Measurements from ENCODE around the gene DPPA5. TPM values are rescaled to one million over a fixed set of nuclear protein-coding genes. Genes with fewer than 3 reads are reported as not detected.
A peak's percentile ranks its signal among the peaks of the same experiment; 100 is the strongest.
"Not testable (repeated sequence)": the region's sequence is repeated elsewhere in the genome, so short reads cannot be mapped to it uniquely, and the experiment has no call there.

Gene DPPA5
- total and polyA plus RNA-seq, 2 donors (not counting 1 experiment from before 2014, with no cell fraction given): not detected

DNA sequence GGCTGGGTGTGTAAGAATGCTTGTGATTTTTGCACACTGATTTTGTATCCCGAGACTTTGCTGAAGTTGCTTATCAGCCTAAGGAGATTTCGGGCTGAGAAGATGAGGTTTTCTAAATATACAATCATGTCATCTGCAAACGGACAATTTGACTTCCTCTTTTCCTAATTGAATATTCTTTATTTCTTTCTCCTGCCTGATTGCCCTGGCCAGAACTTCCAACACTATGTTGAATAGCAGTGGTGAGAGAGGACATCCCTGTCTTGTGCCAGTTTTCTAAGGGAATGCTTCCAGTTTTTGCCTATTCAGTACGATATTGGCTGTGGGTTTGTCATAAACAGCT is 43.6 kb downstream of the DPPA5 start:
- H3K4me1 Mint-ChIP-seq: peaks cover 25% of the 10 kb centered on the region
- intact Hi-C loops (cut with micrococcal nuclease): loop anchor here (1.0 to 5.0 kb wide), 3 partner anchors 31 to 688 kb away; partner anchors contain the start of genes KCNQ5 and KHDC1
- H3K9me3 ChIP-seq (ENCODE audit: control extremely low read depth in 1 of 3, control insufficient read depth in 2 of 3, insufficient read depth in 1 of 3, low read length in 2 of 3); H3K36me3 ChIP-seq (replicated peaks in 1 of 2; ENCODE audit: control extremely low read depth in 1 of 2, control insufficient read depth in 1 of 2, extremely low read depth in 1 of 2, insufficient read depth in 2 of 2, low read length in 1 of 2); H3K9me3 Mint-ChIP-seq (ENCODE audit: insufficient read depth); H4K20me1 ChIP-seq (ENCODE audit: control insufficient read depth, insufficient read depth, low read length, poor library complexity, severe bottlenecking); ATAC-seq (ENCODE audit: low read depth); DNase-seq: not testable (repeated sequence)
- peak overlapping the region; percentile 73 to 92 (median 88) for H3K4me3 ChIP-seq (ENCODE audit: control extremely low read depth in 1 of 5, extremely low read depth in 1 of 5, insufficient read depth in 1 of 5, low read depth in 2 of 5, low read length in 4 of 5)
- no CpG with 5 or more reads among the region's 4 CpGs for WGBS (ENCODE audit: insufficient coverage)
- peaks cover 14% of the 10 kb centered on the region for H3K27me3 Mint-ChIP-seq
- peak overlapping the region; percentile 98 for H3K4me3 Mint-ChIP-seq
- H3K27ac Mint-ChIP-seq: peak overlapping the region; percentile 87
- H3K4me1 ChIP-seq (ENCODE audit: control insufficient read depth in 2 of 2, insufficient read depth in 2 of 2, low read length in 2 of 2): peaks cover 16 to 17% of the 10 kb centered on the region in 2 donors
- H2AFZ ChIP-seq (ENCODE audit: insufficient read depth, low read depth, low read length, poor library complexity, severe bottlenecking): peak overlapping the region; percentile 98
- peak overlapping the region; percentile 94 for H3K4me2 ChIP-seq (replicated peaks; ENCODE audit: low read depth, low read length, poor library complexity, severe bottlenecking)
- peaks cover 0 to 14% (median 7%) of the 10 kb centered on the region in 4 experiments for H3K27me3 ChIP-seq (replicated peaks in 1 of 4; ENCODE audit: control extremely low read depth in 1 of 4, control insufficient read depth in 3 of 4, insufficient read depth in 4 of 4, low read length in 3 of 4)
- peak overlapping the region in 1 of 2 donors; percentile 65 for H3K27ac ChIP-seq (ENCODE audit: low read length in 2 of 2)
- ChIA-PET CTCF (interaction anchor here (0.7 to 1.5 kb wide), 2 partner anchors 16 to 899 kb away, joined by 3 to 5 read pairs; no protein-coding TSS in a partner anchor), POLR2A (interaction anchor here (0.6 kb wide), 1 partner anchor 151 kb away, joined by 3 read pairs; the partner anchor contains the start of gene MTO1)
- H3K79me2 ChIP-seq (ENCODE audit: control insufficient read depth, insufficient read depth, low read length): peaks cover 16% of the 10 kb centered on the region
- H3K9ac ChIP-seq (ENCODE audit: low read length): peak overlapping the region; percentile 88
- TF ChIP-seq, protein P1, sequence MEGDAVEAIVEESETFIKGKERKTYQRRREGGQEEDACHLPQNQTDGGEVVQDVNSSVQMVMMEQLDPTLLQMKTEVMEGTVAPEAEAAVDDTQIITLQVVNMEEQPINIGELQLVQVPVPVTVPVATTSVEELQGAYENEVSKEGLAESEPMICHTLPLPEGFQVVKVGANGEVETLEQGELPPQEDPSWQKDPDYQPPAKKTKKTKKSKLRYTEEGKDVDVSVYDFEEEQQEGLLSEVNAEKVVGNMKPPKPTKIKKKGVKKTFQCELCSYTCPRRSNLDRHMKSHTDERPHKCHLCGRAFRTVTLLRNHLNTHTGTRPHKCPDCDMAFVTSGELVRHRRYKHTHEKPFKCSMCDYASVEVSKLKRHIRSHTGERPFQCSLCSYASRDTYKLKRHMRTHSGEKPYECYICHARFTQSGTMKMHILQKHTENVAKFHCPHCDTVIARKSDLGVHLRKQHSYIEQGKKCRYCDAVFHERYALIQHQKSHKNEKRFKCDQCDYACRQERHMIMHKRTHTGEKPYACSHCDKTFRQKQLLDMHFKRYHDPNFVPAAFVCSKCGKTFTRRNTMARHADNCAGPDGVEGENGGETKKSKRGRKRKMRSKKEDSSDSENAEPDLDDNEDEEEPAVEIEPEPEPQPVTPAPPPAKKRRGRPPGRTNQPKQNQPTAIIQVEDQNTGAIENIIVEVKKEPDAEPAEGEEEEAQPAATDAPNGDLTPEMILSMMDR (IDR thresholded peaks at IDR 0.05): peak; percentile 13

DNA sequence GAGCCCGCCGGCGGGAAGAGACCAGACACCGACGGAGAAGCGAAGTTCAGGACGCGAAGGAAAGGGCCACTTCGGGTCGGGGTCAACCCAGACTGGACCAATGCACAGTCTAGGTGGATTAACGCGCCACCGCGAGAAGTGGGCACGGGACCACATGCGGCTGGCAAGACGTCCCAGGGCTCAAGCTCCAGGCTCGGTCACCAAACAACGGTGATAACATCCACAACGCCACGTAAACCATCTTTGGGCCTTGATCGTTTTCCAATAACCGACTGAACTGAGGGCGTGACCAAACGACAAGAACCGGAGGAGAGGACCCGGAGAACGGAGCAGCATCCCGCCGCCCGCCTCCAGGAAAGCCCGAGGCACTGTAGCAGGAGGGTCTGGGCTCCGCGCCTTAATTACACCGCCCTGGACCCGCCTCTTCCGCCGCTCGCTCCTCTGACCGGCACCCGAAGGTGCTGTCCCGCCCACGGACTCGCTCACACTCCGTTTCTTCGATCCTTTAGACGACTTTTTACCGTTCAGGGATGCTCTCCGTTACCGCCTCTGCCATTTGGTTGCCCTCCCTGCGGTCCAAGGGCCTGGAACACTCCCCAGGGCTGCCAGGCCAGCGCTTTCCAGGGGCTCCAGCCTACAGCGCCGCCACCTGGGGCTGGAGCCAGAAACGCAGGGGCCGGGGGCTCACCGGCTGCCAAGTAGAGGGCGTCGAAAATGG is 44.1 kb downstream of the DPPA5 start:
- intact Hi-C loops (cut with micrococcal nuclease): loop anchor here (1.0 to 5.0 kb wide), 3 partner anchors 31 to 688 kb away; partner anchors contain the start of genes KCNQ5 and KHDC1
- H3K4me3 ChIP-seq (ENCODE audit: control extremely low read depth in 1 of 5, extremely low read depth in 1 of 5, insufficient read depth in 1 of 5, low read depth in 2 of 5, low read length in 4 of 5): peak overlapping the region; percentile 73 to 92 (median 88)
- Mint-ChIP-seq H3K4me3 (peak overlapping the region; percentile 98), H3K27me3 (peaks cover 10% of the 10 kb centered on the region), H3K4me1 (peaks cover 22% of the 10 kb centered on the region), H3K27ac (peak overlapping the region; percentile 87), H3K9me3 (ENCODE audit: insufficient read depth) (no peaks in the 10 kb centered on the region)
- WGBS (ENCODE audit: insufficient coverage): under 1% methylated on average over 59 of the region's 59 CpGs
- no peaks in the 10 kb centered on the region for H3K36me3 ChIP-seq (replicated peaks in 1 of 2; ENCODE audit: control extremely low read depth in 1 of 2, control insufficient read depth in 1 of 2, extremely low read depth in 1 of 2, insufficient read depth in 2 of 2, low read length in 1 of 2)
- H3K4me1 ChIP-seq (ENCODE audit: control insufficient read depth in 2 of 2, insufficient read depth in 2 of 2, low read length in 2 of 2): peaks cover 11 to 13% of the 10 kb centered on the region in 2 donors
- H3K79me2 ChIP-seq (ENCODE audit: control insufficient read depth, insufficient read depth, low read length): peaks cover 16% of the 10 kb centered on the region
- peak; percentile 69 for DNase-seq
- peak; percentile 94 for ATAC-seq (ENCODE audit: low read depth)
- ChIA-PET POLR2A (no interaction called here), CTCF (interaction anchor here (0.7 to 1.5 kb wide), 4 partner anchors 17 to 899 kb away, joined by 3 to 5 read pairs (median 4); partner anchors contain the start of gene MTO1)
- peak overlapping the region; percentile 88 for H3K9ac ChIP-seq (ENCODE audit: low read length)
- H3K27ac ChIP-seq (ENCODE audit: low read length in 2 of 2): peak overlapping the region; percentile 39 to 65
- peaks cover 0 to 6% (median 0%) of the 10 kb centered on the region in 3 donors for H3K9me3 ChIP-seq (ENCODE audit: control extremely low read depth in 1 of 3, control insufficient read depth in 2 of 3, insufficient read depth in 1 of 3, low read length in 2 of 3)
- TF ChIP-seq, protein P1 (IDR thresholded peaks at IDR 0.05): peak; percentile 60
- TF ChIP-seq EZH2 (IDR thresholded peaks at IDR 0.05; ENCODE audit: borderline replicate concordance, insufficient read depth, low read depth, low read length, poor library complexity, severe bottlenecking): no peak
- peaks cover 0 to 9% (median 4%) of the 10 kb centered on the region in 4 experiments for H3K27me3 ChIP-seq (replicated peaks in 1 of 4; ENCODE audit: control extremely low read depth in 1 of 4, control insufficient read depth in 3 of 4, insufficient read depth in 4 of 4, low read length in 3 of 4)
- peak overlapping the region; percentile 94 for H3K4me2 ChIP-seq (replicated peaks; ENCODE audit: low read depth, low read length, poor library complexity, severe bottlenecking)
- H2AFZ ChIP-seq (ENCODE audit: insufficient read depth, low read depth, low read length, poor library complexity, severe bottlenecking): peak overlapping the region; percentile 98
- no peaks in the 10 kb centered on the region for H4K20me1 ChIP-seq (ENCODE audit: control insufficient read depth, insufficient read depth, low read length, poor library complexity, severe bottlenecking)

Data from B cell (primary cell).